Cardiac muscle cell (in vitro differentiated cells and primary cell): ENCODE measurements around the gene CSNK2A1. TPM values are rescaled to one million over a fixed set of nuclear protein-coding genes. Genes with fewer than 3 reads are reported as not detected.

Source experiments
- DNase-seq, 2 donors: peaks; one replicate each; pipeline versions ENCODE4 v3.0.0 to v3.0.0-alpha.2; 2010 to 2017; ENCODE audit warnings: low read depth in 1 of 2, low spot score in 1 of 2
- H3K27ac ChIP-seq: fragments of 200-600 bp; sonication (generic); 2 replicates; pipeline ENCODE4 v1.5.1; 2016
- H3K27me3 ChIP-seq: fragments of 200-600 bp; sonication (generic); 2 replicates; pipeline ENCODE4 v1.6.0; 2016; ENCODE audit warnings: control low read depth
- H3K36me3 ChIP-seq: fragments of 200-600 bp; sonication (generic); 2 replicates; pipeline ENCODE4 v1.5.1; 2016; ENCODE audit warnings: control low read depth
- H3K4me1 ChIP-seq: fragments of 200-600 bp; sonication (generic); 2 replicates; pipeline ENCODE4 v1.8.1; 2017; ENCODE audit warnings: low read depth, mild to moderate bottlenecking, mixed run types
- H3K4me3 ChIP-seq: fragments of 200-600 bp; sonication (generic); 2 replicates; pipeline ENCODE4 v1.5.1; 2016; ENCODE audit warnings: mild to moderate bottlenecking
- H3K9me3 ChIP-seq: fragments of 200-600 bp; sonication (generic); 2 replicates; pipeline ENCODE4 v1.5.1; 2017; ENCODE audit warnings: low read depth, mild to moderate bottlenecking, control low read depth
- polyA plus RNA-seq: library from polyadenylated mRNA; unstranded; fragments of >200 nt; fragmentation: Nextera tagmentation; extraction: Ambion mirVana; gene quantifications from 2 replicates; pipeline ENCODE4 v1.2.1, GENCODE V29; 2016
- total RNA-seq: library from RNA; depleted of rRNA; stranded (reverse); fragments of >200 nt; gene quantifications from 2 replicates; pipeline ENCODE4 v1.2.3, GENCODE V29; 2016
- TF ChIP-seq, protein P1 (sequence below): IDR thresholded peaks from 2 replicates; pipeline ENCODE4 v1.5.1; 2012; ENCODE audit warnings: low read depth, mild to moderate bottlenecking, low read length

CSNK2A1 gene
- total and polyA plus RNA-seq, 2 experiments from 2014 or later = 74.8 to 189 TPM

- H3K4me3 ChIP-seq = no peak overlapping the region
- H3K4me1 ChIP-seq = peaks cover 16% of the 10 kb centered on the region
- H3K36me3 ChIP-seq = no peaks in the 10 kb centered on the region
- H3K27me3 ChIP-seq = no peaks in the 10 kb centered on the region
- H3K9me3 ChIP-seq = no peaks in the 10 kb centered on the region
- H3K27ac ChIP-seq = no peak overlapping the region
- TF ChIP-seq, protein P1, sequence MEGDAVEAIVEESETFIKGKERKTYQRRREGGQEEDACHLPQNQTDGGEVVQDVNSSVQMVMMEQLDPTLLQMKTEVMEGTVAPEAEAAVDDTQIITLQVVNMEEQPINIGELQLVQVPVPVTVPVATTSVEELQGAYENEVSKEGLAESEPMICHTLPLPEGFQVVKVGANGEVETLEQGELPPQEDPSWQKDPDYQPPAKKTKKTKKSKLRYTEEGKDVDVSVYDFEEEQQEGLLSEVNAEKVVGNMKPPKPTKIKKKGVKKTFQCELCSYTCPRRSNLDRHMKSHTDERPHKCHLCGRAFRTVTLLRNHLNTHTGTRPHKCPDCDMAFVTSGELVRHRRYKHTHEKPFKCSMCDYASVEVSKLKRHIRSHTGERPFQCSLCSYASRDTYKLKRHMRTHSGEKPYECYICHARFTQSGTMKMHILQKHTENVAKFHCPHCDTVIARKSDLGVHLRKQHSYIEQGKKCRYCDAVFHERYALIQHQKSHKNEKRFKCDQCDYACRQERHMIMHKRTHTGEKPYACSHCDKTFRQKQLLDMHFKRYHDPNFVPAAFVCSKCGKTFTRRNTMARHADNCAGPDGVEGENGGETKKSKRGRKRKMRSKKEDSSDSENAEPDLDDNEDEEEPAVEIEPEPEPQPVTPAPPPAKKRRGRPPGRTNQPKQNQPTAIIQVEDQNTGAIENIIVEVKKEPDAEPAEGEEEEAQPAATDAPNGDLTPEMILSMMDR = no peak
- no peak for DNase-seq
Observed at GRCh38 chr20:537983-538382, 5.6 kb downstream of the CSNK2A1 start.

GRCh38 chr20:536426-537010 lies 7.1 kb downstream of the CSNK2A1 start:
- Histone ChIP-seq H3K27me3 (no peaks in the 10 kb centered on the region), H3K9me3 (no peaks in the 10 kb centered on the region), H3K4me1 (peaks cover 16% of the 10 kb centered on the region), H3K4me3 (no peak overlapping the region), H3K36me3 (no peaks in the 10 kb centered on the region), H3K27ac (peak overlapping the region; percentile 36)
- TF ChIP-seq, protein P1 = no peak
- no peak for DNase-seq

DNA sequence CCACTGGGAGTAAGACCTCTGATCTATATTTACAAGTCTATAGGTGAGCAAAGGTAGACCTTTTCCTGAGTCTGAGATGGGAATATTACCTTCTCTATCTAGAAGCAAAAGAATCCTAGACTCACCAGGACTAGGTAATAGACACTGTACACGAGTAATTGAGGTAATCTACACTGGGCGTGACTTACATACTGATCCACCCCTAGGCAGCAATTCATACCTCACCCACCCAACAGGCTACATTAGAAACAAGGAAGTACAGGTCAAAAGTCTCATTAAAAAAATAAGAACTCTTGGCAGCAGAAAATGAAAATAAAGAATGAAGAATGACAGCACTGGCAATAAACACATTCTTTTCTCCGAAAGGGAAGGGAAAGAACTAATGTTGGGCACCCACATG lies 7.6 kb downstream of the CSNK2A1 start:
- Histone ChIP-seq H3K27ac (no peak overlapping the region), H3K4me3 (no peak overlapping the region), H3K4me1 (peaks cover 16% of the 10 kb centered on the region), H3K9me3 (no peaks in the 10 kb centered on the region), H3K27me3 (no peaks in the 10 kb centered on the region), H3K36me3 (no peaks in the 10 kb centered on the region)
- DNase-seq = no peak
- TF ChIP-seq, protein P1 = no peak

DNA sequence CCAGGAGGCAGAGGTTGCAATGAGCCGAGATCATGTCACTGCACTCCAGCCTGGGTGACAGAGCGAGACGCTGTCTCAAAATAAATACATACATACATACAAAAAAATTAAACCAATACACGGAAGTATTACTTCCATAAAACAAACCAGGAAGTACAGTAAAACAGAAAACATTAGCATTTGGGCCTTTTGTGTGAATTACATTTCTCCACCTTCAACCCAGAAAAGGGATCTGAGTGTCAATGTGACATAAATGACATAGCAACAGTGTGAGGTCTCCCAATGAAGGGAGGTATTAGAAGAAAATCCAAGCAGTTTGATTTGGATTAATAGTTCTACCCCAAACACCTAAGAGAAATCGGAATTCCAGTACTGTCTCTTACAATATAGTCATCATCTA lies 10.1 kb downstream of the CSNK2A1 start:
- Histone ChIP-seq H3K4me3 (no peak overlapping the region), H3K27me3 (no peaks in the 10 kb centered on the region), H3K4me1 (peaks cover 16% of the 10 kb centered on the region), H3K36me3 (no peaks in the 10 kb centered on the region), H3K9me3 (no peaks in the 10 kb centered on the region), H3K27ac (no peak overlapping the region)
- DNase-seq = no peak
- TF ChIP-seq, protein P1 = no peak

- H3K4me3 ChIP-seq = no peak overlapping the region
- H3K9me3 ChIP-seq = no peaks in the 10 kb centered on the region
- no peak for DNase-seq
- H3K27me3 ChIP-seq = no peaks in the 10 kb centered on the region
- H3K4me1 ChIP-seq = peaks cover 16% of the 10 kb centered on the region
- TF ChIP-seq, protein P1 = no peak
- peaks cover 2% of the 10 kb centered on the region for H3K36me3 ChIP-seq
- H3K27ac ChIP-seq = no peak overlapping the region
Observed at GRCh38 chr20:532530-532929, 11.1 kb downstream of the CSNK2A1 start.
